Measurements from ENCODE around the gene PRPF8. TPM values are rescaled to one million over a fixed set of nuclear protein-coding genes. Genes with fewer than 3 reads are reported as not detected.

Gene PRPF8
- total and polyA plus RNA-seq, 10 of the 15 experiments (the other 5 are each of a cell fraction or from before 2014, with no cell fraction given), result 77.2 to 337 (median 162) TPM

GRCh38 chr17:1711804-1712203, 27.1 kb upstream of the PRPF8 start (continued):
- TF ChIP-seq MYC (IDR thresholded peaks at IDR 0.05; ENCODE audit: insufficient read depth, insufficient read length, insufficient replicate concordance, low read length, severe bottlenecking) (no peak), TARDBP (IDR thresholded peaks at IDR 0.05; ENCODE audit: borderline replicate concordance) (no peak), ZNF622 (IDR thresholded peaks at IDR 0.05) (no peak), SIN3A (IDR thresholded peaks at IDR 0.05; ENCODE audit: low read depth, low read length) (no peak), BRCA1 (IDR thresholded peaks at IDR 0.05; ENCODE audit: low read depth, low read length) (no peak), WRNIP1 (IDR thresholded peaks at IDR 0.05; ENCODE audit: borderline replicate concordance, low read depth, low read length) (no peak)
- TF ChIP-seq, protein P1, sequence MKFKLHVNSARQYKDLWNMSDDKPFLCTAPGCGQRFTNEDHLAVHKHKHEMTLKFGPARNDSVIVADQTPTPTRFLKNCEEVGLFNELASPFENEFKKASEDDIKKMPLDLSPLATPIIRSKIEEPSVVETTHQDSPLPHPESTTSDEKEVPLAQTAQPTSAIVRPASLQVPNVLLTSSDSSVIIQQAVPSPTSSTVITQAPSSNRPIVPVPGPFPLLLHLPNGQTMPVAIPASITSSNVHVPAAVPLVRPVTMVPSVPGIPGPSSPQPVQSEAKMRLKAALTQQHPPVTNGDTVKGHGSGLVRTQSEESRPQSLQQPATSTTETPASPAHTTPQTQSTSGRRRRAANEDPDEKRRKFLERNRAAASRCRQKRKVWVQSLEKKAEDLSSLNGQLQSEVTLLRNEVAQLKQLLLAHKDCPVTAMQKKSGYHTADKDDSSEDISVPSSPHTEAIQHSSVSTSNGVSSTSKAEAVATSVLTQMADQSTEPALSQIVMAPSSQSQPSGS (IDR thresholded peaks at IDR 0.05; ENCODE audit: low read length), result no peak
- TF ChIP-seq, protein P2, sequence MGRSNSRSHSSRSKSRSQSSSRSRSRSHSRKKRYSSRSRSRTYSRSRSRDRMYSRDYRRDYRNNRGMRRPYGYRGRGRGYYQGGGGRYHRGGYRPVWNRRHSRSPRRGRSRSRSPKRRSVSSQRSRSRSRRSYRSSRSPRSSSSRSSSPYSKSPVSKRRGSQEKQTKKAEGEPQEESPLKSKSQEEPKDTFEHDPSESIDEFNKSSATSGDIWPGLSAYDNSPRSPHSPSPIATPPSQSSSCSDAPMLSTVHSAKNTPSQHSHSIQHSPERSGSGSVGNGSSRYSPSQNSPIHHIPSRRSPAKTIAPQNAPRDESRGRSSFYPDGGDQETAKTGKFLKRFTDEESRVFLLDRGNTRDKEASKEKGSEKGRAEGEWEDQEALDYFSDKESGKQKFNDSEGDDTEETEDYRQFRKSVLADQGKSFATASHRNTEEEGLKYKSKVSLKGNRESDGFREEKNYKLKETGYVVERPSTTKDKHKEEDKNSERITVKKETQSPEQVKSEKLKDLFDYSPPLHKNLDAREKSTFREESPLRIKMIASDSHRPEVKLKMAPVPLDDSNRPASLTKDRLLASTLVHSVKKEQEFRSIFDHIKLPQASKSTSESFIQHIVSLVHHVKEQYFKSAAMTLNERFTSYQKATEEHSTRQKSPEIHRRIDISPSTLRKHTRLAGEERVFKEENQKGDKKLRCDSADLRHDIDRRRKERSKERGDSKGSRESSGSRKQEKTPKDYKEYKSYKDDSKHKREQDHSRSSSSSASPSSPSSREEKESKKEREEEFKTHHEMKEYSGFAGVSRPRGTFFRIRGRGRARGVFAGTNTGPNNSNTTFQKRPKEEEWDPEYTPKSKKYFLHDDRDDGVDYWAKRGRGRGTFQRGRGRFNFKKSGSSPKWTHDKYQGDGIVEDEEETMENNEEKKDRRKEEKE (IDR thresholded peaks at IDR 0.05), result no peak
